GM21423 (cell line): Measurements from ENCODE around the gene CACTIN.
"Not testable (repeated sequence)": the region's sequence is repeated elsewhere in the genome, so short reads cannot be mapped to it uniquely, and the experiment has no call there.

Experiments used
- ATAC-seq: cut with Tn5 transposase; IDR thresholded peaks from one replicate; pipeline ENCODE4 v1.9.1; 2021; ENCODE audit warnings: mild to moderate bottlenecking, moderate library complexity; ENCODE audit not compliant: unreplicated experiment

The CACTIN gene

DNA sequence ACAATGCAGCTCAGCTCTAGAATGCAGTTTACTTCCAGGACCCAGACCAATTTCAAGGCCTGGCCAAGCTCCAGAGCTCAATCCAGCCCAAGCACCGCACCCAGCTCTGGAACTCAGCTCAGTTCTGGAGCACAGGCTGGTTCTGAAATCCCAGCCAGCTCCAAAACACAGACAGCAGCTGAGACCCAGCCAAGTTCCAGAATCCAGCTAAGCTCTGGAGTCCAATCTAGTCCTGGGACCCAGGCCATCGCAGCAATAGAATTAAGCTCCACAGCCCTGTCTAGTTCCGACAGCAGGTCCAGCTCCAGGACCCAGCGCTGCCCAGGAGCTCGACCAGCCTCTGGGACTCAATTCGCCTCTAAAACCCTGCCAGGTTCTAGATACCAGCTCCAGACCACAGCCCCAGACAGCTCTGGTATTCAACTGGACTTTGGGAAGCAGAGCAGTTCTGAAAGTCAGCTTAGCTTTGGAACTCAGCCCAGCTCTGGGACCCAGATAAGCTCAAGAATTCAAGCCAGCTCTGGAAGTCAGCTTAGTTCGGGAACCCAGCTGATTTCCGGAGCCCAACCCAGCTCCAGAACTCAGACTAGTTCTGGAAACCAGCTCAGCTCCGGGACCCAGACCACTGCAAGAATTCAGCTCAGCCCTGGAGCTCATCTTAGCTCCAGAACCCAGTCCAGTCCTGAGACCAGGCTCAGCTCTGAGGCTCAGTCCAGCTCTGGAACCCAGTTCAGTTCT, 34.5 kb downstream of the CACTIN start:
- no peak for ATAC-seq

DNA sequence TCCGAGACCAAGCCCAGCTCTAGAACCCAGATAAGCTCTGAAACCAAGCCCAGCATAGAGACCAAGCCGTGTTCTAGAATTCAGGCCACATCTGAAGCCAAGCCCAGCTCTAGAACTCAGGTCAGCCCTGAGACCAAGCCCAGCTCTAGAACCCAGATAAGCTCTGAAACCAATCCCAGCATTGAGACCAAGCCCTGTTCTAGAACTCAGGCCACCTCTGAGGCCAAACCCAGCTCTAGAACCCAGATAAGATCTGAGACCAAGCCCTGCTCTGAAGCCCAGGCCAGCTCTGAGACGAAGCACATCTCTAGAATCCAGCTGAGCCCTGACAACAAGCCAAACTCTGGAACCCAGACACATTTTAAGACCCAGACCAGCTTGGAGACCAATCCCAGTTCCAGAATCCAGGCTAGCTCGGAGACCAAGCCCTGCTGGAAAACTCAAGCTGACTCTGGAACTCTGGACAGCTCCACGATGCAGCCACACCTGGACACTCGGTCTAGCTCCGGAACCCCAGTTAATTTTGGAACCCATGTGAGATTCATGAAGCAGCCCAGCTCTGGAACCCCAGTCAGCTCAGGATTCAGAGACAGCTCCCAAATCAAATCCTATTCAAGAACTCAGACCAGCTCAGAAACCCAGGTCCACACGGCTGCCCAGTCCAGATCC, 35.5 kb downstream of the CACTIN start:
- no peak for ATAC-seq

DNA sequence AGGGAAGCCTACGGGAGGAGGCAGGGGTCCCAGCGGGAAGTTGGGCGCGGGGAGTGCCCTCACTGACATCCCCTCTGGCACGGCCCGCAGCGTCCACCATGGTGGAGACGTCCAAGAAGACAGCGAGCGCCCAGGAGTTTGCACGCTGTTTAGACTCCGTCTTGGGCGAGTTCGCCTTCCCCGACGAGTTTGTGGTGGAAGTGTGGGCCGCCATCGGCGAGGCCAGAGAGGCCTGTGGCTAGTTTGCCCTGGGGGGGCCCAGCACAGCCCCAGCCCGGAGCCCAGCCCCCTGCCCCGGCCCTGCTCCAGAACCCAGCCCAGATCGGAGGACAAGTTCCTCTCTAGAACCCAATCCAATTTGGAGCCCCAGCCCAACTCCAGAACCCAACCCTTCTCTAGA, 36.6 kb downstream of the CACTIN start:
- ATAC-seq = no peak

- no peak for ATAC-seq
These were observed 37.2 kb downstream of the CACTIN start for GRCh38 chr19:3589439-3589838.

DNA sequence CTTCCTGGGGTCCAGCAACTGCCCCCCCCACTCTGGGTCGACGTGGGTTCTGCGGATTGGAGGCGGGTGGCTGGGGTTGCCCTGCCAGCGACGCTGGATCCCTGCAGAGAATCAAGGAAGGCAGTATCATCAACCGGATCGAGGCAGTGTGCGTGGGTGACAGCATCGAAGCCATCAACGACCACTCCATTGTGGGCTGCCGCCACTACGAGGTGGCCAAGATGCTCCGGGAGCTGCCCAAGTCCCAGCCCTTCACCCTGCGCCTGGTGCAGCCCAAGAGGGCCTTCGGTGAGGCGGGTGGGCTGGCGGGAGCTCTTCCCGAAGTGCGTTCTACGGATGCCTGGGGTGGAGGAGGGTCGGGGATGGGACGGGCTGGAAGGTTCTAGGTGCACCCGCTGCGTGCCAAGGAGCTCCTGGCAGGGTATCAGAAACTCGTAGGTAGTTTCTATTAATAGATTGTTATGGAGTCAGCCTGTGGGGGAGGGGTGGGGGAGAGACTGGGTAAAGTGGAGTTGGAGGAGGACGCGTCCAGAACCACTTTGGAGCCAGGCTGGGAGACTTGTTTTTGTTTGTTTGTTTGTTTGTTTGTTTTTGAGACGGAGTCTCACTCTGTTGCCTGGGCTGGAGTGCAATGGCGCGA, 39.8 kb downstream of the CACTIN start:
- ATAC-seq = no peak

DNA sequence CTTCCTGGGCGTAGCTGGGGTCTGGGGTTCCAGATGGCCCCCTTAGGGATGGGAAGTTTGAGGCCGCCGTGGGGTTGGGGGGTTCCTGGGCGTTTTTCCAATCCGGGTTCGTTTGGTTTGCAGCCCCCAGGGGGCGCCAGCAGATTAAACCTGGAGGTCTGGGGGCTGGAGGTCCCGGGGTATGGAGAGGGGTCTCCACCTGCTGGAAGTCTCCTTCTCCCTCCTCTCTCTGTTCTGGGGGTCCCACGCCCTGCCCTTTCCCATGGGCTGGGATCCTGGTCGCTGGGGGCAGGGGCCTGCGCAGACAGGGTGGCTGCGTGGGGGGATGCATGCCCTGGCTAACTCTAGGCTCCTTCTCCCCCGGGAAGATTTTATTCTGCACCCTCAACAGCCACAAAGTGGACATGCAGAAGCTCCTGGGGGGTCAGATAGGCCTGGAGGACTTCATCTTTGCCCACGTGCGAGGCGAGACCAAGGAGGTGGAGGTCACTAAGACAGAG, 40.4 kb downstream of the CACTIN start:
- ATAC-seq = no peak

GRCh38 chr19:3585301-3586126, 41.1 kb downstream of the CACTIN start, which contains the start of gene GIPC3:
TSS of gene GIPC3 (plus strand) at chr19:3585478. CDS start at chr19:3585598, 120 bp downstream.
- ATAC-seq = no peak

- ATAC-seq = not testable (repeated sequence)
These were observed 42.4 kb downstream of the CACTIN start for GRCh38 chr19:3584036-3584802.

DNA sequence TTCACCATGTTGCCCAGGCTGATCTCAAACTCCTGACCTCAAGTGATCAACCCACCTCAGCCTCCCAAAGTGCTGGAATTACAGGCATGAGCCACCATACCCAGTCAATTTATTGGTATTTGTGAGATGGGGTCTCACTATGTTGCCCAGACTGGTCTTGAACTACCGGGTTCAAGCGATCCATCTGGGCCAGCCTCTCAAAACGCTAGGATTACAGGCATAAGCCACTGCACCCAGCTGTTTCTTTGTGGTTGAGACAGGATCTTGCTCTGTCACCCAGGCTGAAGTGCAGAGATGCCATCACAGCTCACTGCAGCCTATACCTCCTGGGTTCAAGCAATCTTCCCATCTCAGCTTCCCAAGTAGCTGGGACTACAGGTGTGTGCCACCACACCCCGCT, 44.8 kb downstream of the CACTIN start:
- ATAC-seq = not testable (repeated sequence)

- no peak for ATAC-seq
These were observed 46.2 kb downstream of the CACTIN start for GRCh38 chr19:3580156-3580934.

DNA sequence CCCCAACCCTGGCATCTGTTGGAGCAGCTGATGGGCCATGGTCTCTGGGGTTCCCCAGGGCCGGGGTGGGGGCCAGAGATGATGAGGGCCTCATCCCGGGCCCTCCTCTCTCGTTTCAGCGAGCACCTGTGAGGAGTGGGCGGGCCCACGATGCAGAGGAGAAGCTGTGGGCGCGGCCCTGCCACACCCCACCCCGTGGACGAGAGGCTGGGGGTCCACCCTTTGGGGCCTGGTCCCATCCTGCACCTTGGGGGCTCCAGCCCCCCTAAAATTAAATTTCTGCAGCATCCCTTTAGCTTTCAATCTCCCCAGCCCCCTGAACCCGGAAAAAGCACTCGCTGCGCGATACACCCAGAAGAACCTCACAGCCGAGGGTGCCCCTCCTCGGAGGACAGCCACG, 48.2 kb downstream of the CACTIN start:
- no peak for ATAC-seq

GRCh38 chr19:3577723-3578344, 48.8 kb downstream of the CACTIN start:
- ATAC-seq = no peak

- no peak for ATAC-seq
These were observed 49.7 kb downstream of the CACTIN start for GRCh38 chr19:3576696-3577443.

DNA sequence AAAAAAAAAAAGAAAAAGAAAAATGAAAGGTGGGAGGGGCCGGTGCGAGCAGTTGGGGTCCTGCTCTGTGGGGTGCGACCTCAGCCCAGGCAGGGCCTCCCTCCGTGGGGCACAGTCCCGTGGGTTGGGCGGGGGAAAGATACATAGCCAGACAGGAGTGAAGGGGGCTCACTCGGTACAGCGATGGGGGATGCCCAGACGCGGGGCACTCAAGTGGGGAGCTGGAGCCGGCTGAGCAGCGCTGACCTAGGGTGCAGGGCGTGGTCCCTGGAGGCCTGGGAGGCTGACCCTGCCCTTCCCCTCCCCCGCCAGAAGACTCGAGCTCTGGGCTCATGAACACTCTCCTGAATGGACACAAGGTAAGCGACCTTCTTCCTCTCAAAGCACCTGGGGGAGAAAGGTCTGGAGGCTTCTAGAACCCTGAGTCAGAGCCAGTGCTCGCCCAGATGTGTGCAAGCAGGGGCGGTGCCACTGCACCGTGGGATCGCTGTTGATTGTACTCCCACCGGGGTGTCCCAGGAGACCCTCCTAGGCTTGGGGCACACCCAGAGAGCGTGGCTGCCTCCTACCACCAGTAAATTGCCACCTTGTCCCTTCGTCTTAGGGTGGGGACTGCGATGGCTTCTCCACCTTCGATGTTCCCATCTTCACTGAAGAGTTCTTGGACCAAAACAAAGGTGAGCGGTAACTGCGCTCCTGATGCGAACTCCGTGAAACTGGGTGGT, 50.5 kb downstream of the CACTIN start:
- ATAC-seq = no peak

DNA sequence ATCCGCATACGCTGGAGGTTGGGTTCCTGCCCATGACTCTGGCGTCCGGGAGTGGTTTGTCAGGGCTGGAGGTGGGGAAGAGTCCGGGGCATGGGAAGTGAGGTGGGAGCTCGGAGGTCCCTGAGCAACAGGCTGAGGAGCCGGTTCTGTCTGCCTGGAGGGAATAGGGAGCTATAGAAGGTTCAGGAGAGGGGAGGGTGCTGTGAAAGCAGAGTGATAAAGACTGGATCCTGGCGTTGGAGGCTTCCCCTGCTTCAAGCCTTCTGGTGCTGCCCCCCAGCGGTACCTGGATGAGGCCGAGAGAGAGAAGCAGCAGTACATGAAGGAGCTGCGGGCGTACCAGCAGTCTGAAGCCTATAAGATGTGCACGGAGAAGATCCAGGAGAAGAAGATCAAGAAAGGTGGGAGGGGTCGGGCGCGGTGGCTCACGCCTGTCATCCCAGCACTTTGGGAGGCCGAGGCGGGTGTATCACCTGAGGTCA, 51.3 kb downstream of the CACTIN start:
- no peak for ATAC-seq

GRCh38 chr19:3573858-3574637, 52.5 kb downstream of the CACTIN start:
- no peak for ATAC-seq
